ENCODE measurements around the gene SEPTIN5. TPM values are rescaled to one million over a fixed set of nuclear protein-coding genes. Genes with fewer than 3 reads are reported as not detected.

Gene SEPTIN5
- total and polyA plus RNA-seq, 9 of the 15 experiments (the other 6 are each of a cell fraction or from before 2014, with no cell fraction given): 0.03 to 195 (median 119) TPM

- TF ChIP-seq TFAP4 (CRISPR knock-in tag; IDR thresholded peaks at IDR 0.05; ENCODE audit: borderline replicate concordance): no peak
- TF ChIP-seq PHF8 (IDR thresholded peaks at IDR 0.05; ENCODE audit: borderline replicate concordance, low read length): no peak
- no peak for TF ChIP-seq WHSC1 (IDR thresholded peaks at IDR 0.05; ENCODE audit: low read length)
- peak; percentile 92 for TF ChIP-seq RHOXF2B (CRISPR knock-in tag; conservative IDR thresholded peaks at IDR 0.05)
- TF ChIP-seq RBM17 (IDR thresholded peaks at IDR 0.05; ENCODE audit: borderline replicate concordance, low read depth, low read length): no peak
- peak; percentile 80; the same call in 1 of the 2 replicates for TF ChIP-seq HSF4 (CRISPR knock-in tag; IDR thresholded peaks at IDR 0.05; ENCODE audit: borderline replicate concordance)
- TF ChIP-seq TEAD1 (CRISPR knock-in tag; IDR thresholded peaks at IDR 0.05): no peak
- no peak for TF ChIP-seq TCF7L2 (IDR thresholded peaks at IDR 0.05; ENCODE audit: low read depth, low read length)
- TF ChIP-seq GABPB2 (CRISPR knock-in tag; conservative IDR thresholded peaks at IDR 0.05): 0 out of 2 replicates have a peak, but pooled peaks have one; percentile 51
- TF ChIP-seq CBFA2T2 (conservative IDR thresholded peaks at IDR 0.05): no peak
- no peak for TF ChIP-seq HNRNPLL (IDR thresholded peaks at IDR 0.05; ENCODE audit: low read depth, low read length, poor library complexity, severe bottlenecking)
- TF ChIP-seq ZBTB2 (IDR thresholded peaks at IDR 0.05): peak; percentile 46; the same call in 1 of the 2 replicates
- no peak for TF ChIP-seq KAT7 (CRISPR knock-in tag; IDR thresholded peaks at IDR 0.05; ENCODE audit: borderline replicate concordance)
- TF ChIP-seq KHSRP (IDR thresholded peaks at IDR 0.05): no peak
- TF ChIP-seq BMI1 (IDR thresholded peaks at IDR 0.05; ENCODE audit: low read length): no peak
- TF ChIP-seq ZSCAN29 (IDR thresholded peaks at IDR 0.05): no peak
- TF ChIP-seq KDM5B (IDR thresholded peaks at IDR 0.05; ENCODE audit: insufficient replicate concordance, low read depth, low read length): peak; percentile 40
- TF ChIP-seq NELFE (IDR thresholded peaks at IDR 0.05; ENCODE audit: insufficient read depth, insufficient read length): no peak
- TF ChIP-seq SNRNP70 (optimal IDR thresholded peaks at IDR 0.05; ENCODE audit: low read depth, low read length): no peak
- no peak for TF ChIP-seq SRSF7 (optimal IDR thresholded peaks at IDR 0.05; ENCODE audit: low read depth, low read length)
- TF ChIP-seq ZNF449 (CRISPR knock-in tag; IDR thresholded peaks at IDR 0.05): no peak
Measured at GRCh38 chr22:19713650-19714311, 522 bp upstream of the SEPTIN5 start (continued).
